ENCODE results near the gene GATB.

DNA sequence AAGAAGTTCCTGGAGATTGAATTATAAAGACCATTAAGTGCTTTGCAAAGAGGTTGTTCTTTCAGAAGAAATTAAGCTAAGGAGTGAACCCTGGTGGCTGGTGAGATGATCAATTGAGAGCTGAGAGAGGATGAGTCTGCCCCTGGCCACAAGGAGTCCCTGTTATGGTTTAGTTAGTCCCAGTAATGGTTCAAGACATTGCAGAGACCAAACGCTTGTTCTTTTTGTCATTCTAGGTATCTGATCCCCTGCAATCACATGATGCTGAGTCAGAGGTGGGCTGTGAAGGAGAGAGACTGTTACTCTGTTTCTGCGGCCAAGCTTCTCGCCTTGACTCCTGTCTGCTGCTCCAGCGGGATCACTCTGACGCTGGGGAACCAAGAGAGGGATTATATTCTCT, 114.5 kb downstream of the GATB start:
- TF ChIP-seq RCOR1 (IDR thresholded peaks at IDR 0.05; ENCODE audit: insufficient replicate concordance, low read length) (no peak), USF2 (IDR thresholded peaks at IDR 0.05; ENCODE audit: low read depth, low read length) (no peak)
- TF ChIP-seq, protein P1, sequence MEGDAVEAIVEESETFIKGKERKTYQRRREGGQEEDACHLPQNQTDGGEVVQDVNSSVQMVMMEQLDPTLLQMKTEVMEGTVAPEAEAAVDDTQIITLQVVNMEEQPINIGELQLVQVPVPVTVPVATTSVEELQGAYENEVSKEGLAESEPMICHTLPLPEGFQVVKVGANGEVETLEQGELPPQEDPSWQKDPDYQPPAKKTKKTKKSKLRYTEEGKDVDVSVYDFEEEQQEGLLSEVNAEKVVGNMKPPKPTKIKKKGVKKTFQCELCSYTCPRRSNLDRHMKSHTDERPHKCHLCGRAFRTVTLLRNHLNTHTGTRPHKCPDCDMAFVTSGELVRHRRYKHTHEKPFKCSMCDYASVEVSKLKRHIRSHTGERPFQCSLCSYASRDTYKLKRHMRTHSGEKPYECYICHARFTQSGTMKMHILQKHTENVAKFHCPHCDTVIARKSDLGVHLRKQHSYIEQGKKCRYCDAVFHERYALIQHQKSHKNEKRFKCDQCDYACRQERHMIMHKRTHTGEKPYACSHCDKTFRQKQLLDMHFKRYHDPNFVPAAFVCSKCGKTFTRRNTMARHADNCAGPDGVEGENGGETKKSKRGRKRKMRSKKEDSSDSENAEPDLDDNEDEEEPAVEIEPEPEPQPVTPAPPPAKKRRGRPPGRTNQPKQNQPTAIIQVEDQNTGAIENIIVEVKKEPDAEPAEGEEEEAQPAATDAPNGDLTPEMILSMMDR (conservative IDR thresholded peaks at IDR 0.05; ENCODE audit: low read depth, low read length) = no peak

Measured in IMR-90 (cell line).